GM21717 (cell line): ENCODE data around the gene SEPTIN5.

Source experiments
- ATAC-seq: cut with Tn5 transposase; IDR thresholded peaks from one replicate; pipeline ENCODE4 v1.9.1; 2021; ENCODE audit warnings: mild to moderate bottlenecking, moderate library complexity; ENCODE audit not compliant: unreplicated experiment

The SEPTIN5 gene

GRCh38 chr22:19746726-19747125 lies 32.4 kb downstream of the SEPTIN5 start:
- no peak for ATAC-seq

- no peak for ATAC-seq
Observed at GRCh38 chr22:19747551-19747950, 33.2 kb downstream of the SEPTIN5 start.

- ATAC-seq: no peak
Observed at GRCh38 chr22:19748139-19748538, 33.8 kb downstream of the SEPTIN5 start.

GRCh38 chr22:19748991-19749664 lies 34.8 kb downstream of the SEPTIN5 start:
- no peak for ATAC-seq

- ATAC-seq: no peak
Observed at GRCh38 chr22:19749876-19750275, 35.6 kb downstream of the SEPTIN5 start.

- no peak for ATAC-seq
Observed at GRCh38 chr22:19750507-19751490, 36.5 kb downstream of the SEPTIN5 start.

GRCh38 chr22:19751497-19752245 lies 37.4 kb downstream of the SEPTIN5 start:
- no peak for ATAC-seq

GRCh38 chr22:19753090-19753842 lies 39.0 kb downstream of the SEPTIN5 start:
- ATAC-seq: no peak

GRCh38 chr22:19753996-19754700 lies 39.8 kb downstream of the SEPTIN5 start:
- no peak for ATAC-seq

GRCh38 chr22:19754701-19755144 lies 40.4 kb downstream of the SEPTIN5 start:
- ATAC-seq: no peak

- no peak for ATAC-seq
Observed at GRCh38 chr22:19755145-19755710, 40.9 kb downstream of the SEPTIN5 start.

- no peak for ATAC-seq
Observed at GRCh38 chr22:19755722-19756287, 41.5 kb downstream of the SEPTIN5 start.

- ATAC-seq: no peak
Observed at GRCh38 chr22:19756288-19757128, 42.2 kb downstream of the SEPTIN5 start.

GRCh38 chr22:19757140-19757984 lies 43.1 kb downstream of the SEPTIN5 start:
- no peak for ATAC-seq

- no peak for ATAC-seq
Observed at GRCh38 chr22:19757985-19758895, 43.9 kb downstream of the SEPTIN5 start.

- no peak for ATAC-seq
Observed at GRCh38 chr22:19758896-19759426, 44.7 kb downstream of the SEPTIN5 start.
